Esophagus muscularis mucosa (tissue), 3 donors: ENCODE data around the gene PPP1CA.

Experiments used
- CTCF ChIP-seq, 3 experiments: fragments of 200-600 bp in 2 of 3; fragments of 450-650 bp in 1 of 3; sonication (generic) in 2 of 3; IDR thresholded peaks; one replicate each; pipeline ENCODE4 v1.5.1; 2017 to 2019; ENCODE audit warnings: antibody characterized with exemption in 3 of 3, mild to moderate bottlenecking in 2 of 3, moderate library complexity in 1 of 3
- POLR2AphosphoS5 ChIP-seq, 2 donors: sonication (generic); formaldehyde crosslinking; IDR thresholded peaks; one replicate each; pipeline ENCODE4 v1.6.1; 2017; ENCODE audit warnings: antibody characterized with exemption in 2 of 2

GRCh38 chr11:67431346-67432249, 29.9 kb upstream of the PPP1CA start:
- TF ChIP-seq POLR2AphosphoS5 (IDR thresholded peaks at IDR 0.05) = no peak
- no peak for TF ChIP-seq CTCF (IDR thresholded peaks at IDR 0.05)
